DMS114 treated with DMSO at 0.1 percent for 48 hours (cell line): ENCODE data around the gene CNIH2.
"Not testable (repeated sequence)": the region's sequence is repeated elsewhere in the genome, so short reads cannot be mapped to it uniquely, and the experiment has no call there.

ENCODE experiments used
- DNase-seq: peaks from one replicate; lab custom pipeline; 2025; ENCODE audit not compliant: unreplicated experiment; lab: John Stamatoyannopoulos, UW

The CNIH2 gene

GRCh38 chr11:66289548-66290329, 11.8 kb downstream of the CNIH2 start:
- DNase-seq: no peak

- no peak for DNase-seq
Measured at GRCh38 chr11:66290330-66290621, 12.3 kb downstream of the CNIH2 start.

- DNase-seq: no peak
Measured at GRCh38 chr11:66291303-66291705, 13.3 kb downstream of the CNIH2 start.

DNA sequence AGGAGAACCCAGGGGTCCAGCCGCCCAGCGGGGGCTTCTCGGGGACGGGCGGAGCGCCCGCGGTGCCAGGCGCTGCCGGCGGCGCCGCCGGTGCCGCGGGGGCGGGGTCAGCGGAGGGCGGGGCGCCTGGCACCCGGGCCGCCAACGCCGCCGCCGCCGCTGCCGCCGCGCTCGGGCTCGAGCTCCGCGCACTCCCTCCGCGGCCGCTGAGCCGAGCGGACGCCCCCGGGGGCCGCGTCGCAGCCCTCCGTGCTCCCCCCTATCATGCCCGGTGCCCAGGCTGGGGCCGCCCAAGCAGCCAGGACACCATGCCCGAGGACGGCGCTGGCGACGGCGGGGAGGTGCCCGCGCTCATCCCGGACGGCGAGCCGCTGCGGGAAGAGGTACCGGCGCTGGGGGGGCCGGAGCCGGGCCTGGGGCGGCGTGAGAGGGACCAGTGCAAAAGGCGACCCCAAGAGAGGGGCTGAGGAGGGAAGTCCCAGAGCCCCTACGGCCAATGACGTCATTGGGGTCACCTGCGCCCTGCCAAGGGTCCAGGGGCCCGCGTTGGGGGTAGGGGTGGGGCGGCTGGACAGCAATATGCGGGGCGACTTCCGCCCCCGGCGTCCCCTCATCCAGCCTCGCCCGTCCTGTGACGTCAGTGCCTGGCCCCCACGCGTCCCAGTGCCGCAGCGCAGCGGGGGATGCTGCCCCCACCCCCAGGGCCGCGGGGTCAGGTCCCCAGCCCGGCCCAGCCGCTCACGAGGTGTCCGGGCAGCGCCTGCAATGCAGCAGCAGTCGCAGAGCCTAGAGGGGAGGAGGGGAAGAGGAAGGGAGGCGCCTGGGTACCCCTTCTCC, 13.9 kb downstream of the CNIH2 start, which contains the start of gene TMEM151A:
Gene TMEM151A (plus strand): TSS at position 189 of the 837 bp plus-strand sequence. CDS start 120 bp downstream, at position 309.
- DNase-seq: no peak

- no peak for DNase-seq
Measured at GRCh38 chr11:66292543-66293332, 14.8 kb downstream of the CNIH2 start.

DNA sequence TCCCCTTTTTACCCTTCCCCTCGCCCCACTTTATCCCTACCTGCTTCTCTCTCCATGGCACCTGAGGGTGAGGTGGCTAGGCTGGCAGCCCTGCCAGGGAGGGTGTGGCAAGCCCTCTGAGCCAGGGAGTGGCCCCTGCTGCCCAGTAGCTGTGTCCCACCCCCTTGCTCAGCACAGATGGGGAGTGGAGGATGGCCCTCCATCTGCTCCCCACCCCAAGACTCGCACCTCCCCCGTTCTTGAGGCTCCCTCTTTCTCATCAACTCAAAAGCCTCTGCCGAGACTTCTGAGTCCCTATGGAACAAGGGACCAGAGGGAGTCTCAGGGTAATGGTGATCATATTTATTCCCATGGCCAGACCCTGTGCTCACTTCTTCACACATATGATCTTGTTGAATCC, 15.4 kb downstream of the CNIH2 start:
- no peak for DNase-seq

DNA sequence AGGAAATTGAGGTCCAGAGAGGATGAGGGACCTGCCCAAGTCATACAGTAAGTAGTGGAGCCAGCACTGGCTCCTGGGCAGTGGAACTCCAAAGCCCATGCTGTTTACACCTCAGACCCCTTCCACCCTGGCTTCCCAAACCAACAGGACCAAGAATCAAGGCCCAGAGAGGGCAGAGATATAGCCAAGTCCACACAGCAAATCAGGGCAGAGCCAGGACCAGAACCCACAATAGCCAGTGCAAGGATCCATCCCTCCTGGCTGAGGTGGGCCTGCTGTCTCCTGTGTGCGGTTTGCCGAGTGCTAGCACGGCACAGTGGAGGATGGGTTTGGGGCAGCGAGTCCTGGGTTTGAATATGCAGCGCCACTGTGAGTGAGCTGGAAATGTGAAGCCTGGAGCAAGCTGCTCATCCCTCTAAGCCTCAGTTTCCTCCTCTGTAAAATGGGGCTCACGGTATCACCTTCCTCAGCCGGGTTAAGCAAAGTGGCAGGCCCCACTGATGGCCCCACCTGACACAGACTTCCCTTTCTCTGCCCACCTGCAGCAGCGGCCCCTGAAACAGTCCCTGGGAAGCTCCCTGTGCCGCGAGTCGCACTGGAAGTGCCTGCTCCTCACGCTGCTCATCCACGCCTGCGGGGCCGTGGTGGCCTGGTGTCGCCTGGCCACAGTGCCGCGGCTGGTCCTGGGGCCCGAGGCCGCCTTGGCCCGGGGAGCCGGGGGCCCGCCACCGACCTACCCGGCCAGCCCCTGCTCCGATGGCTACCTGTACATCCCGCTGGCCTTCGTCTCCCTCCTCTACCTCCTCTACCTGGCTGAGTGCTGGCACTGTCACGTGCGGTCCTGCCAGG, 16.0 kb downstream of the CNIH2 start:
- no peak for DNase-seq

DNA sequence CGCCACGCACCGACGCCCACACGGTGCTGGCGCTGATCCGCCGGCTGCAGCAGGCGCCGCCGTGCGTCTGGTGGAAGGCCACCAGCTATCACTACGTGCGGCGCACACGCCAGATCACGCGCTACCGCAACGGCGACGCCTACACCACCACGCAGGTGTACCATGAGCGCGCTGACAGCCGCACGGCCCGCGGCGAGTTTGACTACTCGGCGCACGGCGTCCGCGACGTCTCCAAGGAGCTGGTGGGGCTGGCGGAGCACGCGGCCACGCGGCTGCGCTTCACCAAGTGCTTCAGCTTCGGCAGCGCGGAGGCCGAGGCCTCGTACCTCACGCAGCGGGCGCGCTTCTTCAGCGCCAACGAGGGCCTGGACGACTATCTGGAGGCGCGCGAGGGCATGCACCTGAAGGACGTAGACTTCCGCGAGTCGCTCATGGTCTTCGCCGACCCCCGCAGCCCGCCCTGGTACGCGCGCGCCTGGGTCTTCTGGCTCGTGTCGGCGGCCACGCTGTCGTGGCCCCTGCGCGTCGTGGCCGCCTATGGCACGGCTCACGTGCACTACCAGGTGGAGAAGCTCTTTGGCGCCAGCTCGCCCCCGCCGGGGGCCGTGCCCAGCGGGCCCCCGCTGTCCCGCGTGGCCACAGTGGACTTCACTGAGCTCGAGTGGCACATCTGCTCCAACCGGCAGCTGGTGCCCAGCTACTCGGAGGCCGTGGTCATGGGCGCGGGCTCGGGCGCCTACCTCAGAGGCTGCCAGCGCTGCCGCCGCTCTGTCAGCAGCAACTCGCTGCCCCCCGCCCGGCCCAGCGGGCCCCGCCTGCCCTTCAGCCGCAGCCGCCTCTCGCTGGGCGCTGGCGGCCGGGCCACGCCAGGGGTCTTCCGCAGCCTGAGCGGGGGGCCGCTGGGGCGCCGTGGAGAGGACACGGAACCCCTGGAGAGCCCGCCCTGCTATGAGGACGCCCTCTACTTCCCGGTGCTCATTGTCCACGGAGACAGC, 16.9 kb downstream of the CNIH2 start:
- DNase-seq: no peak

GRCh38 chr11:66297610-66298009, 19.6 kb downstream of the CNIH2 start:
- DNase-seq: no peak

DNA sequence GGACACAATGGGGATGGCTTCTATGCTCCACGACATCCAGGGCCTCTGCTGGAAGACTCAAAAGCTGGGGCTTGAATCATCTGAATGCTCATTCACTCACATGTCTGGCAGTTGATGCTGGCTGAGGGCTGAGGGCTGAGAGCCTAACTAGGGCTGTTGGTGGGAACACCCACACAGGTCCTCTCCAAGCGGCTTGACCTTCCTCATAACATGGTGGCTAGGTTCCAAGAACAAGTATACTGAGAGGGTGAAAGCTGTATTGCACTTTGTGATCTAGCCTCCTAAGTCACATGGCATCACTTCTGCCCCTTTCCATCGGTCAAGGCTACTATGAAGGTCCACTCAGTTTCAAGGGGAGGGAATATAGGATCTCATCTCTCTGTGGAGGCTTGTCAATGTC, 21.2 kb downstream of the CNIH2 start:
- DNase-seq: no peak

DNA sequence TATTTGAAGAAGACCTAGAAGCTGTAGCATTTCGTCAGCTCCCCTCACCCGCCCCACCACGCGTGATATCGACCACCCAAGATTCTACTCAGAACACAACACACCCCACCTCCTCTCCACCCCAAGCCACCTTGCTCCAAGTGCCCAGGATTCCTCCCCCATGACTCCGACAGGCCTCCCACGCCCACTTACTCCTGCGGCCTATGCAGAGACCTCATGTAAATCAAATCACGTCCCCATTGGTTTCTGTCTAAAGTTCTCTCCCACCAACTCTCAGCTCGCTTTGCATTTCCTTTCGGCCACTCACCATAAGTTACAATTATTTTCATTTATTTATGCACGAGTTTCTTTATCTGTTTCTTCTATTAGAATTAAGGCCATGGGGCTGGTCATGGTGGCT, 24.7 kb downstream of the CNIH2 start:
- no peak for DNase-seq

- no peak for DNase-seq
Measured at GRCh38 chr11:66309475-66309874, 31.5 kb downstream of the CNIH2 start.

GRCh38 chr11:66310324-66310723, 32.3 kb downstream of the CNIH2 start:
- DNase-seq: no peak

- DNase-seq: not testable (repeated sequence)
Measured at GRCh38 chr11:66310803-66311440, 32.9 kb downstream of the CNIH2 start.

GRCh38 chr11:66311470-66311964, 33.5 kb downstream of the CNIH2 start:
- DNase-seq: peak; percentile 87

- peak; percentile 91 for DNase-seq
Measured at GRCh38 chr11:66311965-66312548, 34.1 kb downstream of the CNIH2 start.

DNA sequence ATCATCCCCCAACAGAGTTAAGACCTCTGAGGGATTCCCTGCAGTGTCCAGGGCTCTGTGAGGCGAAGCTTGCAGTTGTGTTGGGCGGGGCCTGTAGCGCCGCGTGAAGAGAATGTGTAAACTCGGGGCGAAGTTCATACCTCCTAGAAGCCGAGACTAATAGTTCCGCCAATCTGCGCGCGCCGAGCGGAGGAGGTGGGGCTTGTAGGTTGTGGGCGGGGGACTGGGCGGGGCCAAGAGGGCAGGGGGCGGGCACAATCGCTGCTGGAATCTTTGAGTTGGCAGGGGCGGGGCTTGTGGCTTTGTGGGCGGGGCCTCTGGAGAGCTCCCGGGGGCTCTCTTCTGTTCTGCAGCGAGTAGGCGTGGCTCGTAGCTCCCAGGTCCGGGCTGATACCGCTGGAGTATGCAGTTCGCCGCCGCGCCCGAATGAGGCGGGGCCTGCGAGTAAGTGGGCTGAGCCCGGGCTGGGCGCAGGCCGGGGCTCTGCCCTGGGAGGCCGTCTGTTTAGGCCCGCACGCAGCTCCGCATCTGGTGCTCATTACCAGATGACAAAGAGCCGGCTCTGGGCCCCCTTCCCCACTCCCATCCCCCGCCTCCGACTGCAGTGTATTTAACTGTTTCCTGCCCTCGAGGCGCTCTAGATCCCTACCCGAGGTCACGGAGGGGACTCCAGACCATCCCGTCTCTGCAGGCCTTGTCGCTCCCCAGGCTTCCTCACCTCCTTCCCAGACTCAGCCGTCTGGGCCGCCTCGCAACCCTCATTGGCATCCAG, 34.8 kb downstream of the CNIH2 start:
- peak; percentile 93 for DNase-seq
